Suprapubic skin (tissue), 4 donors: ENCODE results near the gene IRF6.

ENCODE experiments used
- EP300 ChIP-seq: sonication (generic); formaldehyde crosslinking; IDR thresholded peaks from one replicate; pipeline ENCODE4 v1.6.1; 2017; ENCODE audit warnings: antibody characterized with exemption
- POLR2A ChIP-seq, 2 donors: fragments of 450-650 bp; IDR thresholded peaks; one replicate each; pipeline ENCODE4 v1.6.1; 2017; ENCODE audit warnings: antibody characterized with exemption in 2 of 2, mild to moderate bottlenecking in 2 of 2, moderate library complexity in 2 of 2
- POLR2AphosphoS5 ChIP-seq, 3 donors: sonication (generic); formaldehyde crosslinking; IDR thresholded peaks; one replicate each; pipeline ENCODE4 v1.6.1; 2017; ENCODE audit warnings: antibody characterized with exemption in 3 of 3
- TF ChIP-seq, protein P1 (sequence below), 2 donors: fragments of 200-600 bp in 1 of 2; fragments of 450-650 bp in 1 of 2; sonication (generic) in 1 of 2; IDR thresholded peaks; one replicate each; pipeline ENCODE4 v1.5.1; 2016 to 2019; ENCODE audit warnings: antibody characterized with exemption in 2 of 2, mild to moderate bottlenecking in 1 of 2, moderate library complexity in 1 of 2

DNA sequence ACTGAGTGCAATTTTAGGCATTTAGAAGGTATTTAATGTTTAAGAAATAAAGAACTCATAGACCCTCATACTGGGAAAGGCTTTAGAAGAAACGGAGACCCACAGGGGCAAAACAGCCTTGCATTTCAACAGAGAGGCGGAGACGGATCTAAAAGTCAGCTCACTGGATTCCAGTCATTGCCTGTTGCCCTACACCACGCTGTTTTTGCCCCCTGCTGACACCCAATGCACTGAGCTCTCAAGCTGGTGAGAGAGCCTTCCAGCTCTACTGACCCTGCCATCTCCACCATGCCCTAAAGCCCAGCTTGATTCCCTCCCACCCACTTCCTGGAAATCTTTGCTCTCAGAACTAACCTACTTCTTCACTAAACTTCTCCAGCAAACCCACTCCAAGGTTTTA lies 57.3 kb downstream of the IRF6 start:
- TF ChIP-seq POLR2AphosphoS5 (IDR thresholded peaks at IDR 0.05) (no peak), POLR2A (IDR thresholded peaks at IDR 0.05) (no peak), EP300 (no peak)
- TF ChIP-seq, protein P1, sequence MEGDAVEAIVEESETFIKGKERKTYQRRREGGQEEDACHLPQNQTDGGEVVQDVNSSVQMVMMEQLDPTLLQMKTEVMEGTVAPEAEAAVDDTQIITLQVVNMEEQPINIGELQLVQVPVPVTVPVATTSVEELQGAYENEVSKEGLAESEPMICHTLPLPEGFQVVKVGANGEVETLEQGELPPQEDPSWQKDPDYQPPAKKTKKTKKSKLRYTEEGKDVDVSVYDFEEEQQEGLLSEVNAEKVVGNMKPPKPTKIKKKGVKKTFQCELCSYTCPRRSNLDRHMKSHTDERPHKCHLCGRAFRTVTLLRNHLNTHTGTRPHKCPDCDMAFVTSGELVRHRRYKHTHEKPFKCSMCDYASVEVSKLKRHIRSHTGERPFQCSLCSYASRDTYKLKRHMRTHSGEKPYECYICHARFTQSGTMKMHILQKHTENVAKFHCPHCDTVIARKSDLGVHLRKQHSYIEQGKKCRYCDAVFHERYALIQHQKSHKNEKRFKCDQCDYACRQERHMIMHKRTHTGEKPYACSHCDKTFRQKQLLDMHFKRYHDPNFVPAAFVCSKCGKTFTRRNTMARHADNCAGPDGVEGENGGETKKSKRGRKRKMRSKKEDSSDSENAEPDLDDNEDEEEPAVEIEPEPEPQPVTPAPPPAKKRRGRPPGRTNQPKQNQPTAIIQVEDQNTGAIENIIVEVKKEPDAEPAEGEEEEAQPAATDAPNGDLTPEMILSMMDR (IDR thresholded peaks at IDR 0.05): no peak
